Kidney (tissue), 14 donors: ENCODE results near the gene TST. TPM values are rescaled to one million over a fixed set of nuclear protein-coding genes. Genes with fewer than 3 reads are reported as not detected.

Source experiments
- DNase-seq, 5 donors: peaks; one replicate each; pipeline ENCODE4 v3.0.0-alpha.2; 2013 to 2020
- FAIRE-seq: peaks from 2 replicates; lab custom pipeline; 2012; peaks lifted over from hg19 to GRCh38; lab: Jason Lieb, UNC
- H3K27ac ChIP-seq, 2 donors: one replicate each; pipeline ENCODE4 v1.7.0; 2013; ENCODE audit warnings: low read depth in 2 of 2, low read length in 2 of 2, inconsistent platforms in 1 of 2
- H3K27me3 ChIP-seq: one replicate; pipeline ENCODE4 v1.7.1; 2013; ENCODE audit warnings: low read length, inconsistent platforms; ENCODE audit not compliant: control insufficient read depth, insufficient read depth
- H3K36me3 ChIP-seq, 3 donors: one replicate each; pipeline versions ENCODE4 v1.7.0 to v1.7.1; 2013; ENCODE audit warnings: low read length in 3 of 3, control low read depth in 1 of 3, inconsistent platforms in 1 of 3; ENCODE audit not compliant: insufficient read depth in 3 of 3, control insufficient read depth in 2 of 3
- H3K4me1 ChIP-seq, 3 donors: one replicate each; pipeline versions ENCODE4 v1.7.0 to v1.7.1; 2013; ENCODE audit warnings: low read length in 3 of 3, inconsistent platforms in 1 of 3, low read depth in 1 of 3; ENCODE audit not compliant: control insufficient read depth in 2 of 3, insufficient read depth in 2 of 3
- H3K4me3 ChIP-seq, 3 donors: one replicate each; pipeline versions ENCODE4 v1.7.0 to v1.8.1; 2013; ENCODE audit warnings: low read length in 3 of 3, control low read depth in 1 of 3, inconsistent platforms in 1 of 3
- H3K9ac ChIP-seq, 3 donors: one replicate each; pipeline versions ENCODE4 v1.7.0 to v1.7.1; 2013; ENCODE audit warnings: low read length in 3 of 3, control low read depth in 1 of 3, inconsistent platforms in 1 of 3
- H3K9me3 ChIP-seq, 3 donors: one replicate each; pipeline versions ENCODE4 v1.7.0 to v1.7.1; 2013; ENCODE audit warnings: low read length in 3 of 3, control low read depth in 1 of 3, inconsistent platforms in 1 of 3; ENCODE audit not compliant: control insufficient read depth in 2 of 3, insufficient read depth in 1 of 3
- intact Hi-C: fragments of 100-400 bp; cut with DNase I; formaldehyde crosslinking; loops from one replicate; pipeline ENCODE4 v1.11.1; 2022
- polyA plus RNA-seq: library from polyadenylated mRNA; stranded (reverse); fragments of 350-450 nt; fragmentation: Illumina TruSeq; extraction: RNeasy Lipid Tissue Mini Kit (QIAGEN cat#74804); gene quantifications from one replicate; pipeline ENCODE4 v1.2.3, GENCODE V29; 2014; ENCODE audit warnings: low read depth, low replicate concordance; ENCODE audit not compliant: insufficient read depth
- total RNA-seq: library from RNA; stranded (reverse); fragmentation: NEBNext Ultra II Directional; extraction: Animal tissue kit (Norgen Biotek cat#: 25700); gene quantifications from one replicate; pipeline ENCODE4 v1.2.1, GENCODE V29; 2021
- TF ChIP-seq, protein P1 (sequence below): IDR thresholded peaks from 3 replicates; pipeline ENCODE4 v1.5.1; 2012; ENCODE audit warnings: mild to moderate bottlenecking, moderate library complexity, borderline replicate concordance; ENCODE audit not compliant: insufficient read depth; ENCODE audit errors: extremely low read depth
- donor health status: control.
- donor health status: control.
- donor health status: control.
- donor health status: control.
- donor health status: control.
- donor health status: DM: yes; HTN: yes; CAD: no.
- donor health status: Normal renal cell carcinoma (clear cell type).

TST gene
- total and polyA plus RNA-seq, 2 donors from 2014 or later, result 48.7 to 283 TPM

DNA sequence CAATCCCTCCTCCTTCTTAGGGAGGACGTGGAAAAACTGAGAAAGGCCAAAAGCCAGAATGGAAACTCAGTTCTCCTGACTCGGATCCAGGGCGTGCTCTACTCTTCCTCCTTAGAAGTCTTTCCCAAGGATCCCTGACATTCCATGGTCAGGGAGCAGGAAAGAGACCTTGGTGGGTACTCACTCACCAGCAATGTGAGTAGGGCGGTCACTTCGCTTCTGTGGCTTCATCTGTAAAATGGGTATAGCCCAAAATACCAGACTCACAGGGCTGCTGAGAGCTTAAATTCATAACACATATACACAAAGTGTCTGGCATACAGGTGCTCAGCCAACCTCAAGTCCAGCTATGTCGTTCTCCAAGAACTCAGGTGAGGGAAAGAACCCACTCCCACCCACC lies 31.7 kb upstream of the TST start:
- Histone ChIP-seq H3K9ac (no peak overlapping the region), H3K27ac (no peak overlapping the region), H3K9me3 (no peaks in the 10 kb centered on the region), H3K4me3 (no peak overlapping the region), H3K4me1 (peaks cover 0 to 7% (median 0%) of the 10 kb centered on the region in 3 donors), H3K27me3 (no peaks in the 10 kb centered on the region), H3K36me3 (no peaks in the 10 kb centered on the region)
- DNase-seq (no peak), FAIRE-seq (no peak)
- TF ChIP-seq, protein P1, sequence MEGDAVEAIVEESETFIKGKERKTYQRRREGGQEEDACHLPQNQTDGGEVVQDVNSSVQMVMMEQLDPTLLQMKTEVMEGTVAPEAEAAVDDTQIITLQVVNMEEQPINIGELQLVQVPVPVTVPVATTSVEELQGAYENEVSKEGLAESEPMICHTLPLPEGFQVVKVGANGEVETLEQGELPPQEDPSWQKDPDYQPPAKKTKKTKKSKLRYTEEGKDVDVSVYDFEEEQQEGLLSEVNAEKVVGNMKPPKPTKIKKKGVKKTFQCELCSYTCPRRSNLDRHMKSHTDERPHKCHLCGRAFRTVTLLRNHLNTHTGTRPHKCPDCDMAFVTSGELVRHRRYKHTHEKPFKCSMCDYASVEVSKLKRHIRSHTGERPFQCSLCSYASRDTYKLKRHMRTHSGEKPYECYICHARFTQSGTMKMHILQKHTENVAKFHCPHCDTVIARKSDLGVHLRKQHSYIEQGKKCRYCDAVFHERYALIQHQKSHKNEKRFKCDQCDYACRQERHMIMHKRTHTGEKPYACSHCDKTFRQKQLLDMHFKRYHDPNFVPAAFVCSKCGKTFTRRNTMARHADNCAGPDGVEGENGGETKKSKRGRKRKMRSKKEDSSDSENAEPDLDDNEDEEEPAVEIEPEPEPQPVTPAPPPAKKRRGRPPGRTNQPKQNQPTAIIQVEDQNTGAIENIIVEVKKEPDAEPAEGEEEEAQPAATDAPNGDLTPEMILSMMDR, result no peak
- intact Hi-C loops, result no loop called here

DNA sequence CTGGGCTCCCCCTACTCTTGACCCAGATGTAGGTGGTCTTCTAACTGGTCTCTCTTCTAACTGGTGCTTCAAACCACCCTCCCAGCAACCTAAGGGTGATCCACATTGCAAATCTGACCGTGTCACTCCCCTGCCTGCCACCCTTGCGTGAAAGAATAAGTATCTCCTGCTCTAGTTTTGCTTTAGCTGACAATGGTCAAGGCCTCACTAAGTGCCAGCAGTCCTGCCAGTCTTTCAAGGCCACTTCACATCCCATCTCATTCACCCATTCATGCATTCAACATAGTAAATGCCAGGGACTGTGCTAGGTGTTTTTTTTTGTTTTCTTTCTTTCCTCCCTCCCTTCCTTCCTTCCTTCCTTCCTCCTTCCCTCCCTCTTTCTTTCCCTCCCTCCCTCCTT lies 30.0 kb upstream of the TST start:
- no peak overlapping the region for H3K4me3 ChIP-seq
- no peaks in the 10 kb centered on the region for H3K27me3 ChIP-seq
- TF ChIP-seq, protein P1, result no peak
- H3K9ac ChIP-seq, result no peak overlapping the region
- intact Hi-C loops, result no loop called here
- DNase-seq, result no peak
- no peak overlapping the region for H3K27ac ChIP-seq
- H3K36me3 ChIP-seq, result no peaks in the 10 kb centered on the region
- no peak for FAIRE-seq
- H3K9me3 ChIP-seq, result no peaks in the 10 kb centered on the region
- H3K4me1 ChIP-seq, result peaks cover 0 to 7% (median 0%) of the 10 kb centered on the region in 3 donors

DNA sequence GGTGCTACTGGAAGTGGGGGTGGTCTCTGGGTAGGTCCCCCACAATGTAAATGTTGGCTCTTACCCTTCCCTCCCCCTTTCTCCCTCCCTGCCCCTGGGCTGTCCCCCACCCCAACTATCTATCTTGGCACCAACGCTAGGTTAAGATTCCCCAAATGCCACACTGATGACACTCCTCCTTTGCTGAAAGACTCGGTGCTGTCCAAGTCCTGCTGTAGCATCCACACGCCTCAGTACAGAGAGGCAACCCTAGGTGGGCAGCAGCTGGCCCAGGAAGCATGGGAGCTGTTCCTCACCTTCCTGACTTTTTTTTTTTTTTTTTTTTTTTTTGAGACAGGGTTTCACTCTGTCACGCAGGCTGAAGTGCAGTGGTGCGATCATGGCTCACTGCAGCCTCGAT lies 28.9 kb upstream of the TST start:
- no peaks in the 10 kb centered on the region for H3K36me3 ChIP-seq
- intact Hi-C loops, result no loop called here
- no peak overlapping the region for H3K27ac ChIP-seq
- H3K4me3 ChIP-seq, result no peak overlapping the region
- no peaks in the 10 kb centered on the region for H3K9me3 ChIP-seq
- DNase-seq (no peak), FAIRE-seq (no peak)
- TF ChIP-seq, protein P1, result no peak
- no peak overlapping the region for H3K9ac ChIP-seq
- H3K4me1 ChIP-seq, result peaks cover 0 to 7% (median 0%) of the 10 kb centered on the region in 3 donors
- H3K27me3 ChIP-seq, result no peaks in the 10 kb centered on the region

DNA sequence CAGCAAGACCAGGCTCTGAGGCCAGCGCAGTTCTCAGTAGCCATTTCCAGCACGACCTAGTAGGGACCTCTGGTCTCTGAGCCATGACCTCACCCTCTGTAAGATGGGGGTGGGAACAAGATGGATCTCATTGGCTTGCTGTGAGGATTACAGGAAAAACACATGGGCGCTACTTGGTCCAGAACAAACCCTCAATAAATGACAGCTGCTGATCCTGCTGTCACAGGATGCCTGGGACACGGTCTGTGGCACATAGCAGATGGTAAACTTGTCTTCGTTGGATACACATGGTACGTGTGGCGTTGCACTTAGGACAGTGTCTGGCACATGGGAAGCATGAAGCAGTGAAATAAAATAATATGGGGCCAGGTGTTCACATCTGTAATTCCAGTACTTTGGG lies 27.8 kb upstream of the TST start:
- H3K4me3 ChIP-seq, result no peak overlapping the region
- H3K27me3 ChIP-seq, result no peaks in the 10 kb centered on the region
- H3K9me3 ChIP-seq, result no peaks in the 10 kb centered on the region
- TF ChIP-seq, protein P1, result no peak
- no peak overlapping the region for H3K9ac ChIP-seq
- FAIRE-seq, result no peak
- H3K27ac ChIP-seq, result no peak overlapping the region
- H3K4me1 ChIP-seq, result peaks cover 0 to under 1% (median 0%) of the 10 kb centered on the region in 3 donors
- intact Hi-C loops, result no loop called here
- DNase-seq, result no peak
- no peaks in the 10 kb centered on the region for H3K36me3 ChIP-seq
